GM21447 (cell line): ENCODE data around the gene RABAC1.

Source experiments
- ATAC-seq: cut with Tn5 transposase; IDR thresholded peaks from one replicate; pipeline ENCODE4 v1.9.1; 2021; ENCODE audit not compliant: unreplicated experiment

Gene RABAC1

DNA sequence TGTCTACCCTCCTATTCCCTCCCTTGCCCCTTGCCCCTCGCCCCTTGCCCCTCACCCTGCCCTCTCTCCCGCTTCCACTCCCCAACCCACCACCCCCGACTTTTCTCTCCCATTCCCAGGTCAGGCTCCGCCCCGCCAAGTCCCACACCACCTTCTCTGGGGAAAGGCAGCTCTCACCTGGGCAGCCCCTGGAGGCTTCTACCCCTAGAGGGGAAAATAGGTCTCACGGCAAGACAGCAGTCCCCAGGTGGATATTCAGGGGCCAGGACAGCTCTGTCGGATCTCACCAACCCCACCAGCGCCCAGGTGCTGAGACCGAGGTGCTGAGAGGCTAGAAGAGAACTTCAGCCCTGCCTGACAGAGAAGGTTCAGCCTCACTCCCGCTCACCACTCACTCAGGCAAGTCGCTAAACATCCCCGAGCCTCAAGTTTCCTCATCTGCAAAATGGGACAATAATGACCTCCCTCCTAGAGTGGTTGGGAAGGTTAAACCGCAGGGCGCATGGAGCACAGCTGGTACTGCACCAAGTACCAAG lies 29.5 kb downstream of the RABAC1 start:
- ATAC-seq: no peak

DNA sequence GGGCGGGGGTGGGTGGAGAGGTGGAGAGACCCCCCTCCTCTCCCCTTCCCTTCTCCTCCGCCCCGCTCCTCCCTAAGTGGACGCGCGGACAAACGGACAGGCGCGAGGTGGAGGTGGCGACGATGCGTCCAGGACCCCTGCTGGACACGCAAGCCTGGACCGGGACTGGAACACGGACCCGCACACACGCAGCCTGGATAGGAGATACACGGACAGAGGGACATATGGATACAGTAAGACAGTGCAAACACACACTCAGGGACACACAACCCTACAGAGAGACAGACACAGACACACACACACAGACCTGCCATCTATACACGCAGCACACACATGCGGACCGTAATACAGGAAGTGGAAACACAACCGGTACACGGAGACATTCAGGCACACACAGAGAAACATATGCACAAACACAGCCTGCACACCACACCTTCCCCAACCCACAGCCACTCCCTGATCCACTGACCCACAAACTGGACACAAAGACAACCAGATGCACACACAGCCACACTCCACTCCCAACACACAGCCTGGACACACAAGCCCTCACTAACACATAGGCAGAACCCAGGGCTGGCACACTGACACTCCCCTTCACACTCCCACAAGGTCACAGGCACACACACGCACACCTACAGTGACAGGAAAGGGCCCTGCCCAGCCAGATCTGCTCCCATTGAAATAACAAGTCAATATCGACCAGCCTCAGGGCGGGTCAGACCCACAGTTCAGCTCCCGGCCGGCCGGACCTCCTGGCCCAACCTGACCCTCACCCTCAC lies 30.2 kb downstream of the RABAC1 start:
- no peak for ATAC-seq

DNA sequence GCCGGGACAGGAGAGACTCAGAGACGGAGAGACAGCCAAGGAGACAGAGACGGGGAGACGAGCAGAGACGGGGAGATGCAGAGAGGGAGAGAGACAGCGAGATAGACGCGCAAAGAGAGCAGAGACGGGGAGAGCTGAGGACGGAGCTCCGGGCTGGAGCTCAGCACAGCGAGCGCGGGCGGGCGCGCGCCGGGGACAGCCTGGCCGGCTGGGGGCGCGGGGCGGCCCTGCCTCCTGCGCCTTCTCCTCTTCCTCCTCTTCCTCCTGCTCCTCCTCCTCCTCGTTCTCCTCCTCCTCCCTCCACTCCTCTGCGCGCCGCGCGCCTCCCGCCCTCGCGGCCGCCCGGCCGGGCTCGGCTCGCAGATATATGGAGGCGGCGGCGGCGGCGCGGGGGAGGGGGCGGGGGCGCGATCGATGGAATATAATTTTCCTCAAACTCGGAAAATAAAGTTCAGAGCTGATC lies 30.9 kb downstream of the RABAC1 start, which contains the start of gene ERFL:
ERFL (minus strand) TSS at position 229 of the 463 bp plus-strand sequence. CDS start 15,530 bp downstream, outside the sequence.
- no peak for ATAC-seq

DNA sequence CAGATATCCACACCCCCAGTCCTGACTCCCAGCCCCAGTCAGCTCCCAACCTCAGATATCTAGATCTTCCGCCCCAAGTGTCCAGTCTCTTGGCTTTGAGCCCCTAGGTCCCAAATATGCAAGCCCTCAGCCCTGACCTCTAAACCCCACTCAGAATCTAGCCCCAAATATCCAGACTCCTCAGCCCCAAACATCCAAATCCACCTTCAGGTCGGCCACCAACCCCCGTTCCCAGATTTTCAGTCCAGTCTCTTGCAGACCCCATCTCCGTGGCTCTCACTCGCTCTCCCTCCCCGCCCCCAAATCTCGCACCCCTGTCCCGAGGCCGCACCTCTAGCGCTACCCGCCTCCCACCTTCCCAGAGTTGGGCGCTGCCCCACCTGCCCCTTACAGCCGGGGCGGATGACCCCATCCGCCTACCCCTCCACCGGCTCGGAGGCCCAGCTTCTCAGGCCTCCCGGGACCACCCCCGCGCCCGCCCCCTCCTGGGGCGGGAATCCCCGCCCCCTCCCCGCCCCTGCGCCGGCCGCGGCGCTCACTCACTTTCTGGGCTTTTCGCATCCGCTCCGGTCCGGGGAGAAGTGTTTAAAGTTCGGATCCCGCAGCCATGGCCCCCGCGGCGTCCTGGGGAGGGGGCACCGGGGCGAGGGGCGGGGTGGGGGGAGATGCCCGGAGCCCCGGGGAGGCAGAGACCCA lies 31.5 kb downstream of the RABAC1 start:
- no peak for ATAC-seq

DNA sequence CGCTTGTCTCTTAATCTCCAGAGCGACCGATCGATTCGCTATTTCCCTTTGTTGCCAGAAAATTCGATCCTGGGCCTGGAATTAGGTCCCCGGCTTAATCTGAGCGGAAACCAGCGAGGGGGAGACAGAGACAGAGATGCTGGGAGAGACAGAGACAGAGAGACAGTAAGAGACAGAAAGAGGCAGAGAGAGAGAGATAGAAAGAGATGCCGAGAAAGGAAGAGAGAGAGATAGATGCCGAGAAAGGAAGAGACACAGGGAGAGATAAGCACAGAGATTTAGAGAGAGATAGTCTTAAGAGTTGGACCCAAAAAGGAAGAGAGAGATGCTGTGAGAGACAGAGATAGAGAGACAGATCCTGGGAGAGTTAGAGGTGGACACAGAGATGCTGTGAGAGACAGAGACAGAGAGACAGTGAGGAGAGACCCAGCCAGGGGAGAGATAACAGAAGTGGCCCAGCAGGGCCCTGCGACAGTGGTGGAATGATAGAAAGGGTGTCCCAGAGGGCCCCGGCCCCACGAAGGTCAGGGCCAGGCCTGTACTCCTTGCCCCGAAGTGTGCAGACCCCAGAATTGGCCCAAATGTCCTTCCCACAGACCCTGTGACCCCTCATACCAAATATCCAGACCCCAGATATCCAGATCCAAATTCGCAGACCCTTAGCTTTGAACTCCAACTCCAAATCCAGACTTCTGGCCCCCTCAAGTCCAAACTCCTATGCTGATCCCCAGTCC lies 32.2 kb downstream of the RABAC1 start:
- no peak for ATAC-seq

DNA sequence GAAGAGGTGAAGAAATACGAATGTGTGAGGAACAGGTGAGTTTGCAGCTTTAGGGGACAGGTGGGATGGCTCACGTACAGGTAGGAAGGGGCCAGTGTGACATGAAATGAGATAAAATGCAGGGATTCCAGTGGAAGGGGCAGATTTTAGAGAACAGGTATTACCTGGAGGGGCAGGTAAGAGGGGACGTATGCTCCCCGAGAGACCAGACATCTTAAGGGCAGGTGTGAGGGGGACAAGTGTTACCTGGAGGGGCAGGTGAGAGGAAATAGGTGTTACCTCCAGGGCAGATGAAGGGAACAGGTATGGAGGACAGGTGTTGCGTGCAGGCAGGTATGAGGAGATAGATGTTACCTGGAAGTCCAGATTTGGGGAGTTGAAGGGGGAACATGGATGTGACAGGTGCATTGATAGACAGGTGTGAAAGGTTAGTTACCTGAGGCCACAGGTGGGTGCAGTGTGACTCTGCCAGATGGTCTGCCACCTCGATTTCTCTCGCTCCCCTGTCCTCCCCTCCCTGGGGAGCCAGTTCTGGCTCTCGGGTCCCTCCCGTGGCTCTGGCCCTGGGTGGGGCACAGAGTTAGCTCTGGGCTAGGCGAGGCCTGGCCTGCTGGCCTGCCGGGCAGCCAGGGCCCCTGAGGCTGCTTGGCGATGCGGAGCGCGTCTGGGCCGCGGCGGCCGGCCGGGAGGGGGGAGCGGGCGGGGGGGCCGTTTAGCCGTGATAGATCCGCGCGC lies 32.9 kb downstream of the RABAC1 start:
- ATAC-seq: no peak

DNA sequence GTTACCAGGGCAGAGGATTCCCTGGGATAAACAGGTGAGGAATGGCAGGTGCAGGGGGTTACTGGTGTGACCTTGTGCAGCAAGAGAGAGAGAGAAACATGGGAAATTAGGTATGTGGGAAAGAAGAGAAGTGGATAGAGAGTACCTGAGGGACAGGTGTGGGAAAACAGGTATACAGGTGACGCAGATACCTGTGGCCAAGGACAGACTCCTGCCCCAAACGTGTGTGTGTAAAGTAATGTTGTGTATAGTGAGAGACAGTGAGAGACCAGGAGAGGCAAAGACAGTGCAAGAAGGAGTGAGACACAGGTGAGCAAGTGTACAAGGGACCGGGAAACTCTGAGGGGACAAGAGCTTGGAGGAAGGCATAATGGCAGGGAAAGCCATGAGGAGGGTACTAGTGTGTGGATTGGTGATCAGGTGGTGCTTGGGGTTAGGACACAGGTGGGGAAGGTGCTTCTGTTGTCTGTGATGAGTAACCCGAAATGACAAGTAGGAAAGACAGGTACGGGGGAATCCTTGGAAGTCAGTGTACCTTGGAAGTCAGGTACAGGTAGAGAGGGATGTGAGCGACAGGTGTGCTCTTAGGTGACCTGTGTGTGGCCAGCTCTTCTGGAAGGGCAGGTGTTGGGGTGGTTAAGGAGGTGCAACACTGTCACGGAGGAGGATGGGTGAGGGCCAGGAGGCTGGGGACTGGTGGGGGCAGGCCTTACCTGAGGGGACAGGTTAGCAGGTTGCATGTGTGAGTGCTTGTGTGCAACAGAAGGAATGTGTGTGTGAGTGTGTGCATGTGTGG lies 33.7 kb downstream of the RABAC1 start:
- no peak for ATAC-seq

DNA sequence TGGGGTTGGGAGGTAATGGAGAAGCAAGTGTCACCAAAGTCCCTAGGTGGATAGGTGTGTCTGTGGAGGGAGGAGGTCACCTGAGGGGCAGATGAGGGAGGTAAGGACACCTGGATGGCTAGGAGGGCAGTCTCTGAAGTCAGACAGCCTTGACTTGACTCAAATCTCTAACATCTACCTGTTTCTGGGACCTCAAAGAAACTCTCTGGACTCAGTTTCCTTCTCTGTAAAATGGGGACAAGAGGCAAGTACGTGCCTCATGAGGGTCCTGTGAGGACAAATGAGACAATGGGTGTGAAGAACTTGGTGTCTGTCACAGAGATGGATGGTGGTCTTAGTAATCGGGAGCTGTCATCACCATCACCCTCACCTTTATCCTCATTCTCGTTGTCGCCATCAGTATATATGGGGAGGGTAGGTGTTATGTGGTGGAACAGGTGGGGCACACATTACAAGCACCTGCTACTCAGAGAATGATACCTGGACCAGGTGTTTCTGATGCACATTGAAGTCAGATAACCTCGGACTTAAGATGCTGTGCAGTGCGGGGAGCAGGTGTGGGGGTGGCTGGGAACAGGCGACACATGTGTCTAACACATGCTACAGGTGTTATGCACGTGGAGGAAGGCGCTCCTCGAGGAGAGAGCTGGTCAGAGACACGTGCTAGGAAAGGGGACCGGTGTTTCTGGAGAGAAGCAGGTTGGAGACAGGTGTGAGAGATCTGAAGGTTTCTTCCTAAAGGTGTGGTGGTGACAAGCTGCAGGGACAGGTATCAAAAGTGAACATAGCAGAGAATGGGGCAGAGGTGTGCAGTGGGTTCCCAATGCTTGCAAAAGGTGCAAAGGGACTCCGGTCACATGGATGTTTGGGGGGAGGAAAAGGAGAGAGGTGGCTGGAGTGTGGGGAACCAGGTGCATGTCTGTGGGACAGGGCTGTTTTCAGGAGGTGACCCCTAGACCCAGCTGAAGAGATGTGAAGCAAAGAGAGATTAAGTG lies 34.7 kb downstream of the RABAC1 start:
- ATAC-seq: no peak

DNA sequence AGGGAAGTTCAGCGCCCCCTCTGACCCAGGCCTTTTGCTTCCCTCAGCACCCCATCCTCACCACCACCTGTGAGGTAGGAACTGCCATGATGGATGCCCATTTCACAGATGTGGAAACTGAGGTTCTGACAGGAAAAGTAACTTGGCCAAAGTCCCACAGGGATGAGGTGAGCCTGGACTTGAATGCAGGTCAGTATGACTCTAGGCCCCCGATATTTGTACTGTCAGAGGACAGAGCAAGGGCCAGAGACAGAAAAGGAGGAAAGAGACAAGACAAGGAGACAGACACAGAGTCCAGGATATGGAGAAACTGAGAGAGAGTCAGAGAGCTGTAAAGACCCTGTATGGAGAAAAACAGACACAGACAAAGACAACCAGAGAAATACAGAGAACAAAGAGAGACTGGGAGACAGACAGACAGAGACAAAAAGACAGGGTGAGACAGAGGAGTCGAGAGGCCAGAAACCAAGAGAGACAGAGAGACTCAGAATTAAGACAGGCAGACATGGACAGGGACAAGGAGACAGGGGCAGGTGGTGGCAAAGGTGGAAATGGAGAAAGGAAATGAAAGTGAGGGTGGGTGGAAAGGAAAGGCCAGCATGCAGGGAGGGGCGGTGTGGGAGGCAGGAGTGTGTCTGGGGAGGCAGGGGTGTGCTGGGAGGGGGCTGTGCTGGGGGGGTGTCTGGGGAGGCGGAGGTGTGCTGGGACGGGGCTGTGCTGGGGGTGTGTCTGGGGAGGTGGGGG lies 35.9 kb downstream of the RABAC1 start:
- no peak for ATAC-seq

DNA sequence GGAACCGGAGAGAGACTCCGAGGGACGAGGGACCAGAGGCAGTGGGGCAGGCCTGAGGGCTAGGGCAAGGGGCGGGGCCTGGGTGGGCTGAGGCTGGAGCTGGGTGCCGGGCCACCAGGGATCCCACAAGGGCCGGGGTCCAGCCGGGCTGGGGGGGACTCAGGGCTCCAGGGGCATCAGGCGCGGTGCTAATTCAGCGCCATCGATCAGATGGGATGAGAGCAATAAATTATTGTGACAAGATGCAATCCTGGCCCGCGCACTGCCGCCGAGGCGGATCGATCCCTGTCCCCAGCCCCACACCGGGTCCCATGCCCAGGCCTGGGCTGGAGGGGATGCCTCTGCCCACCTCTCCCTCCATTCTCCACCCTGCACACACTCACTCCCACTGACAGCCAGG lies 36.5 kb downstream of the RABAC1 start:
- no peak for ATAC-seq

DNA sequence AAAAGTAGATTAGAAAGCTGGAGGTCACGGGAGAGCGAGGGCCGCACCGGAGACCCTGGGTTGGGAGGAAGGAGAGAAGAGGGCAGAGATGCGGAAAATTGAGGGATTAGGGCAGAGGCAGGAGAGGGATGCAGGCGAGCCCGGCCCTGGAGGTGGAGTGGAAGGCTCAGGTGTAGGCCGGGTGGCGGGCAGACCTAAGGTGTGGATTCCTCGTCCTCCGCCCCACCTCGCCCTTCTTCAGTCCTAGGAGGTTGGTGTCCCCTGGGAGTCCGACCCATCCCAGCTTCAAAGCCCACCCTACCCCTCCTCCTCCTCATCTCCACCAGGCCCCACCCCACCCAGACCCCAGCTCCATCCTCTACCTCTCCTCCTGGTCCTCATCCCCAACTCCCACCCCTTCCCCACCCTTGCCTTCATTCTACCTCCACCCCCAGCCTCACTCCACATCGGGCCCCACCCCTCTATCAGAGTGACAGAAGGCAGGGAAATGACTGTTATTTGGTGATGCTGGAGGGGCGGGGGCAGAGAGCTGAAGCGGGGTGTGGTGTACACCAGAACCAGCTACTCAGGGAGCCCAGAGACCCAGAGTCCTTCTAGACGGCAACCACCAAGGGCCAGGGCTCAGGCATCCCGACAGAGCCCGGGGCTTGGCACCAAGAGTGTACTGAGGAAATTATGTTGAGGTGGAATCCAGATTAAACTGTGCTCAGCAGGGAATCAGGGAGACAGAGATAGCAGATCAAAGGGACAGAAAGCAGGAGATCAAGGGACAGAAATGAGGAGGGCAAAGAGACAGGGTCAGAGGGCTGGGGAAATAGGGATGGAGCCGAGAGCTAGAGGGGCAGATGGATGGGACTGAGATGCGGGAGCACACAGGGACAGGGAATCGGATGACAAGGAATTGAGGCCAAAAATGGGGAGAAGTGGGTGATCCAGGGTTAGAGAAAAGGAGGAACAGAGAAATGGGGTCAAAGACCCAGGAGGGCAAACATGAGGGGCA lies 37.2 kb downstream of the RABAC1 start:
- ATAC-seq: no peak

DNA sequence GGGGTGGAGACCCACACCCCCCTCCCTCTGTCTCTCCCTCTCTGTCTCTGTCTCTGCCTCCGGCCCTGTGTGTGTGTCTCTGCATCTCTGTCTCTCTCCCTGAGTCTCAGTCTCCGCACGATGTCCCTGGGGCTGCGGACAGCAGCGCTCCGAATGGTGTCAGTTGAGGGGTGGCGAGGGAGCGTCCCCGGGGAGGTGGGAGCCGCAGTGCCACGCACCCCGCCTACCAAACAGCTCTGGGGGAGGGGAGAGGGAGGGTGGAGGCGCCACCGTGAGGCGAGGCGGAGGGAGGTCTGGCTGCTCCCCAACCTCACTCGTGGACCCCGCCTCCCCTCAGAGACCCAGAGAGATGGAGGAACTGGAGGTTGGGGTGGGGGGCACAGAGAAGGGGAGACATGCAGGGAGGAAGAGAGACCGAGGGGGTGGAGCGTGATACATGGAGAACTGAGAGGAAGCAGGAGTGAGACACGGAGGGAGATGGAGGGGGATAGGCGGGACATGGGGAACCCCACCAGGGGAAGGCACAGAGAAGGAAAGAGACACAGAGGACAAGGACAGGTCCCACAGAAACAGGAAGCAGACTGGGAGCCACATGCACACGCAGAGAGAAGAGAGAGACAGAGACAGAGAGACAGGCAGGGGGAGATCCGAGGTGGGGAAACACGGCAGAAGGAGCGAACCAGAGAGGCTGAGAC lies 38.1 kb downstream of the RABAC1 start:
- ATAC-seq: no peak

DNA sequence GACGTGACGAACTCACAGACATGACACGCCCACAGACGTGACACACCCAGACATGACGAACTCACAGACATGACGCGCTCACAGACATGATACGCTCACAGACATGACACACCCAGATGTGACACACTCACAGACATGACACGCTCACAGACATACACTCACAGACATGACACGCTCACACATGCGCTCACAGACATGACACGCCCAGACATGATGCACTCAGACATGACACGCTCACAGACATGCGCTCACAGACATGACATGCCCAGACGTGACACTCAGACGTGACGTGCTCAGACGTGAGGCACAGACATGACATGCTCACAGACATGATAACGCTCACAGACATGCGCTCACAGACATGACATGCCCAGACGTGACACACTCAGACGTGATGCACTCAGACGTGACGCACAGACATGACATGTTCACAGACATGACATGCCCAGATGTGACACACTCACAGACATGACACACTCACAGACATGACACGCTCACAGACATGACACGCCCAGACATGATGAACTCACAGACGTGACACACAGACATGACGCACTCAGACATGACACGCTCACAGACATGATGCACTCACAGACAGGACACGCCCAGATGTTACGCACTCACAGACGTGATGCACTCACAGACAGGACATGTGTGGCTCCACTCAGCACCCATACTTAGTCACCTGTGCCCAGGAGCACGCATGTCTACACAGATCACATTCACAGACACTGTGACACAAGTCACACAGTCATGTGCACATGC lies 39.0 kb downstream of the RABAC1 start:
- ATAC-seq: no peak

DNA sequence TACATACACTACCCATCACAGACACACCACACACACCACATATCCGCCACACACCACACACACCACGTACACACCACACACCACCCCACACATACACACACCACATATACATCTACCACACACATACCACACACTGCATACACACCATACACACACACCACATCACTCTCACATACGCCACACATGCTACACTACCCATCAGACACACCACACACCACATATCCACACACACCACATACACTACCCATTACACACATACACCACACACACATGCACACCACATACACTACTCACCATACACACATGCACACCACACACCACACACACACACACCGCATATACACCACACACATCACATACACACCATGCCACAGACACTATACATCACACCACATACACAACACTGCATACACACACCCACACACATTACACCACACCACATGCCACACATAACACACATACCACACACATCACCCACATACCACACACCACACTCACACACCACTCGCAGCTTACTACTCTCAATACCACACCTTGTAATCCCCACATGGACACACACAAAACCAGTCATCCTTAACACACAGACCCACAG lies 40.4 kb downstream of the RABAC1 start:
- no peak for ATAC-seq

DNA sequence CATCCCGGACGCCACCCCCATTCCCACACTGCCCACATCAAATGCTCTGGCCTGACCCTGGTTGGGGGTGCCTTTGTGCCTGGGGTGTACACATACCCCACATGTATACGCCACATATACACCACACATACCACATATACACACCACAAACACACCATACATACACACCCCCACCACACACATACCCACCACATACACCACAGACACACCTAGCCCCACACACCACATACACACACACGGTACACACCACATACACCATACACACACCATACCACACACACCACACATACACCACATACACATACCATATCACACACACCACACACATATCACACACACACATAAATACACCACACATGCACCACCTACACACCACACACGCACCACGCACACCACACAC lies 41.0 kb downstream of the RABAC1 start:
- ATAC-seq: no peak
